Activated effector memory CD4-positive, alpha-beta T cell treated with anti-CD3 and anti-CD28 coated beads, Interleukin-2, amount 50 U/mL, for 16 hours (primary cell): ENCODE results near the gene ERICH2.
A peak's percentile ranks its signal among the peaks of the same experiment; 100 is the strongest.
"Not testable (repeated sequence)": the region's sequence is repeated elsewhere in the genome, so short reads cannot be mapped to it uniquely, and the experiment has no call there.

Experiments
- DNase-seq: peaks from one replicate; pipeline ENCODE4 v3.0.0-alpha.2; 2020

ERICH2 gene

GRCh38 chr2:170770008-170770605 lies at the start of gene ERICH2:
TSS of gene ERICH2 (plus strand) at chr2:170770378. CDS start at chr2:170770682, 304 bp downstream.
- peak; percentile 71 for DNase-seq

GRCh38 chr2:170721678-170722077 lies 48.5 kb upstream of the ERICH2 start:
- no peak for DNase-seq

GRCh38 chr2:170722301-170722700 lies 47.9 kb upstream of the ERICH2 start:
- DNase-seq = no peak

- no peak for DNase-seq
Measured at GRCh38 chr2:170723446-170723958, 46.7 kb upstream of the ERICH2 start.

GRCh38 chr2:170733798-170734600 lies 36.2 kb upstream of the ERICH2 start:
- DNase-seq = no peak

- DNase-seq = not testable (repeated sequence)
Measured at GRCh38 chr2:170734601-170735000, 35.6 kb upstream of the ERICH2 start.

GRCh38 chr2:170736628-170737027 lies 33.5 kb upstream of the ERICH2 start:
- no peak for DNase-seq

- no peak for DNase-seq
Measured at GRCh38 chr2:170737406-170737805, 32.8 kb upstream of the ERICH2 start.

GRCh38 chr2:170737821-170738220 lies 32.4 kb upstream of the ERICH2 start:
- no peak for DNase-seq

- no peak for DNase-seq
Measured at GRCh38 chr2:170739048-170739447, 31.1 kb upstream of the ERICH2 start.

GRCh38 chr2:170739507-170740046 lies 30.6 kb upstream of the ERICH2 start:
- DNase-seq = no peak

GRCh38 chr2:170740660-170741059 lies 29.5 kb upstream of the ERICH2 start:
- DNase-seq = no peak

GRCh38 chr2:170742000-170742399 lies 28.2 kb upstream of the ERICH2 start:
- DNase-seq = no peak

- DNase-seq = no peak
Measured at GRCh38 chr2:170742896-170743529, 27.2 kb upstream of the ERICH2 start.

- DNase-seq = no peak
Measured at GRCh38 chr2:170743530-170744239, 26.5 kb upstream of the ERICH2 start.

- DNase-seq = no peak
Measured at GRCh38 chr2:170744248-170745002, 25.8 kb upstream of the ERICH2 start.

GRCh38 chr2:170745305-170745704 lies 24.9 kb upstream of the ERICH2 start:
- DNase-seq = no peak

GRCh38 chr2:170747921-170748320 lies 22.3 kb upstream of the ERICH2 start:
- DNase-seq = no peak

GRCh38 chr2:170751555-170751954 lies 18.6 kb upstream of the ERICH2 start:
- not testable (repeated sequence) for DNase-seq

GRCh38 chr2:170761572-170761971 lies 8.6 kb upstream of the ERICH2 start:
- no peak for DNase-seq

- no peak for DNase-seq
Measured at GRCh38 chr2:170762760-170763159, 7.4 kb upstream of the ERICH2 start.

- DNase-seq = no peak
Measured at GRCh38 chr2:170763232-170763631, 6.9 kb upstream of the ERICH2 start.
